NT2/D1 (cell line): Measurements from ENCODE around the gene TCP11L2.

Experiments used
- SUZ12 ChIP-seq: IDR thresholded peaks from 2 replicates; pipeline ENCODE4 v1.6.1; 2011; ENCODE audit not compliant: insufficient read length, insufficient read depth; ENCODE audit errors: extremely low read depth
- YY1 ChIP-seq: IDR thresholded peaks from 2 replicates; pipeline ENCODE4 v1.6.1; 2011; ENCODE audit not compliant: insufficient read length, insufficient read depth
- ZNF274 ChIP-seq: IDR thresholded peaks from 2 replicates; pipeline ENCODE4 v1.6.1; 2011; ENCODE audit warnings: mild to moderate bottlenecking, low read depth, low read length

- TF ChIP-seq SUZ12 (no peak), ZNF274 (no peak), YY1 (no peak)
Measured at GRCh38 chr12:106305376-106305775, 2.8 kb downstream of the TCP11L2 start.
